COLO668 (cell line): ENCODE measurements around the gene TPSD1.

Experiments
- DNase-seq: peaks from one replicate; lab custom pipeline; 2025; ENCODE audit not compliant: unreplicated experiment; lab: John Stamatoyannopoulos, UW

The TPSD1 gene

DNA sequence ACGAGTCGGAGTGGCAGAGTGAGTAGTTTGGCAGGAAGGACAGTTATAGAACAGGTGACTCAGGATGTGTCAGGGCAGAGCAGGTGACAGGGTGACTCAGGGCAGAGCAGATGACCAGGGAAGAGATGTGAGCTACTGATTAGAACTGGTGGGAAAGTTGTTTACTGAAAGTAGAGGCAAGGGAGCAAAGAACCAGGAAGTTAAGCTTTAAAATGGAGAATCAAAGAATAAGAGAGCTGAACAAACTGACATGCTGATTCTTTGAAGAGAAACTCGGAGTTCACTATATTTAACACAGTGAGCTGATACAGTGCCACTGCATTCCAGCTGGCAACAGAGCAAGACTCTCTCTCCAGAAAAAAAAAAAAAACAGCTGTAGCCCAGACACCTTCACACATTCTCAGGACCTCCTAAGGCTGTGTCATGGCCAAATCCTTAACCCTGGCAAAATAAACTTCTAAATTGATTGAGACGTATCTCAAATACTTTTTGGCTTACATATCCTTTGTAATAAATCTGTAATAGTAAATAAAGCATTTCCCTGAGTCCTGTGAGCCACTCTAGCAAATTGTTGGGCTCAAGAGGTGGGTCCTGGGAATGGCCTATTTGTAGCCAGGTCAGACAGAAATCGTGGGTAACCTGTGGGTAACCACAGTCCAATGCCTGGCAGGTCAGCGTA is 41.3 kb downstream of the TPSD1 start:
- DNase-seq = peak; percentile 77

DNA sequence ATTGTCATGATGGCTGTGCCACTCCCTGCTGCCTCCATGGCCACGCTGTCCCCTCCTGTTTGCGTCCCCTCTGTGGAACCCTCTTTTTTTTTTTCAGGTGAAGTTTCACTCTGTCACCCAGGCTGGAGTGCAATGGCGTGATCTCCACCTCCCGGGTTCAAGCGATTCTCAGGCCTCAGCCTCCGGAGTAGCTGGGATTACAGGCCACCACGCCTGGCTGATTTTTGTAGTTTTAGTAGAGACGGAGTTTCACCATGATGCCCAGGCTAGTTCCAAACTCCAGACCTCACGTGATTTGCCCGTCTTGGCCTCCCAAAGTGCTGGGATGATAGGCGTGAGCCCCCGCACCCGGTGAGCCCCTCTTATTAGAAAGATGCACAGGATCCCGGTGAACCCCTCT is 42.5 kb downstream of the TPSD1 start:
- DNase-seq = no peak

DNA sequence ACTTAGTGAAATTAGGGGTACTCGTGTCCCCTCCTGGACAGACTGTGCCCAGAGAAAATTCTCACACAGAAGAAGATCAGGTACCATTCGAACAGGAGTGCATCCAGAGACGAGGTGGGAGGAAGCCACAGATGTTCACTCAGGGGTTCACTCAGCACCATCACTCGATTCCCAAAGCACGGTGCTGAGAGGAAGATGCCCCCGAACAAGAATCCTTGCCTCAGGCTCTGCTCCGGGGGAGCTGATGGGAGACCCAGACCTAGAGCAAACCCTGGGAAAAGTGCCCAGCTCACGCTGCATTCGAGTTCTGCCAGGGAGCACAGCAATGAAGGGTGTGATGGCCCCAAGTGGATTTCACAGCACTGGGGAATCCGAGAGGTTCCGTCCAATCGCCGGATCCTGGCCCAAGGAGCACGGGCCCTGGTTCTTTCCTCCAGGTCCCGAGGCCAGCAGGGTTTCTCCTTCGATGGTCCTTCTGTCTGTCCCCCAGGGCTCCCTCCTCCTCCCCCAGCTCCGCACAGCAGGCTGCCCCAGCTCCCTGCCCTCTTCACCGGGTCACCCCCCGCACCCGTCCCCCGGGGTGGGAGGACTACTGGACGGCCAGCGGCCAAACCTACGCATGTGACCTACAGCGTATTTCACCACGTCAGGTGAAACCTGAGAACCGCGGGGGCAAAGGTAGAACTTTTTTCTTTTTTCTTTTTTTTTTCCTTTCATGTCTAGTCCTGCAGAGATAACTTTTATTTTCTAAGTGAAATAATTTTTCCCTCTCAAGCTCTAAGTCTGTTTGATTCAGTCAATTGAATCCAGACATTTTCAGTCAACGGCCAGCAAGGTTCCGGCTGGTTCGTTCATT is 43.4 kb downstream of the TPSD1 start:
- no peak for DNase-seq

DNA sequence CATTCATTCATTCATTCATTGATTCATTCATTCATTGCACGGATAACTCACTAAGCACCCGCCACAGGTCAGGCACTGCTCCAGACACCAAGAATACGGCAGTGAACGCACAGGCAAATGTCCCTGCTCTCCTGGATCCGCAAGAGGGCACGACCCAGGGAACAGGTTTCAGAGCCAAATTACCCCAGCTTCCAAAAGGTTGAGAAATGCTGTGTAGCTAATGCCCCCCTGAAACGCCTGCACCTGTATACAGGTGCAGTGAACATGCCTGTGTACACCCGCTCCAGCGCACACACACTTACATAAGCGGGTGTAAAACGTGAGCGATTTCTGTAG is 44.0 kb downstream of the TPSD1 start:
- no peak for DNase-seq

GRCh38 chr16:1300664-1301476 is 45.0 kb downstream of the TPSD1 start:
- peak; percentile 54 for DNase-seq

DNA sequence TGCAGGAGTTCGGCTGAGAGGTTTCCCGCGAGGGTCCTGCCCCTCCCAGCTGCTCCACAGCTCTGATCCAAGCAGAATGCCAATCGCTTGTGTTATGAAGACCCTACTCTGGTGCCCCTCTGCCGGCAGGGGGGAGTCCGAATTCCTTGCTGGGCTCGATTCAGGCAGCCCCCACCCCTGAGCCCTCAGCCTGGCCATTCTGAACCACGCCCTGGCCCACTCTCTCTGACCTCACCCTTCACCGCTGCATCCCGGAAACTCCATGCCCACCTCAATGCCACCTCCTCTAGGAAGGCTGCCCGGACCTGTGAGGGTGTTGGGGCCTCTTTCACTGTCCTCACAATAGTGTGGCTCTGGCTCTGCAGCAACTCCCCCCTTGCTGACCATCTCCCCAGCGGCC is 45.7 kb downstream of the TPSD1 start:
- DNase-seq = no peak

- no peak for DNase-seq
Observed at GRCh38 chr16:1305823-1306222, 50.0 kb downstream of the TPSD1 start.

DNA sequence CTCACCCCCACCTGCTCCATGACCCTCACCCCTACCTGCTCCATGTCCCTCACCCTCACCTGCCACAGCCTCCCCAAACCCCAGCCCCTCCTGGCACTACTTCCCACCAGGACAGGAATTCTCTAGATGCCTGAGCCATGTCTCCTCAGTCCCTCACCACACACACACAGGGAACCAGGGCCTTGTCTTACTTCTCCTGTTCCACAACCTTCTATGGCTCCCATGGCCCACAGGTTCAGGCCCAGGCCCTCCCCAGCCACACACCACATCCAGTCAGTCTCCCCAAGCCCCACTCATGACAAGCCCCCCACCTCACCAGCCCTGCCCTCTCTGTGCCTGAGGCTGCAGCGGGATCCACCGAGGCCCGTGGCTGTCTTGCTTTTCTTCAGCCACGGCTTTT is 50.5 kb downstream of the TPSD1 start:
- no peak for DNase-seq

DNA sequence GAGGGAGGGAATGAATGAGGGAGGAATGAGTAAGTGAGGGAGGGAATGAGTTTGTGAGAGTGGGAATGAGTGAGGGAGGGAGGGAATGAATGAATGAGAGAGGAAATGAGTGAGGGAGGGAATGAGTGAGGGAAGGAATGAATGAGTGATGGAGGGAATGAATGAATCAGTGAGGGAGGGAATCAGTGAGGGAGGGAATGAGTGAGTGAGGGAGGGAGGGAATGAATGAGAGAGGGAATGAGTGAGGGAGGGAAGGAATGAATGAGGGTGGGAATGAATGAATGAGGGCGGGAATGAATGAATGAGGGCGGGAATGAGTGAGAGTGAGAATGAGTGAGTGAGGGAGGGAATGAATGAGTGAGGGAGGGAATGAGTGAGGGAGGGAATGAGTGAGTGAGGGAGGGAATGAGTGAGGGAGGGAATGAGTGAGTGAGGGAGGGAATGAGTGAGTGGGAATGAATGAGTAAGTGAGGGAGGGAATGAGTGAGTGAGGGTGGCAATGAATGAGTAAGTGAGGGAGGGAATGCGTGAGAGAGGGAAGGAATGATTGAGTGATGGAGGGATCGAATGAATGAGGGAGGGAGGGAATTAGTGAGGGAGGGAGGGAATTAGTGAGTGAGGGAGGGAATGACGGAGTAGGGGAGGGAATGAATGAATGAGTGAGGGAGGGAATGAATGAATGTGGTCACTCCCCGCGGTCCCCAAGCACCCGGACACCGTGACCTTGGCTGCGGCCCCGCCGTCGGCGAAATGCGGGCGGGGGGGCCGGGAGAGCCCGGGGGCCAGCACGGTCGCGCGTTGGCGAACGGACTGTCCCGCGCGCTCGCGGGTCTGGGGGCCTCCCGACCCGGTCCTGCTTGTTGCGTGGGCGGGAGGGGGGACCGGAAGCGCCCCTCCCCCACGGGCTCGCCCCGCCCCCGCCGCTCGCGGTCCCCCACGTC is 52.4 kb downstream of the TPSD1 start:
- no peak for DNase-seq
